NCI-H146 treated with DMSO at 0.1 percent for 48 hours (cell line): ENCODE data around the gene RSAD2.
A peak's percentile ranks its signal among the peaks of the same experiment; 100 is the strongest.
"Not testable (repeated sequence)": the region's sequence is repeated elsewhere in the genome, so short reads cannot be mapped to it uniquely, and the experiment has no call there.

Source experiments
- DNase-seq: peaks from one replicate; lab custom pipeline; 2025; ENCODE audit not compliant: unreplicated experiment; lab: John Stamatoyannopoulos, UW

RSAD2 gene

GRCh38 chr2:6923319-6923718, 45.7 kb downstream of the RSAD2 start:
- DNase-seq = no peak

GRCh38 chr2:6924101-6924923, 46.7 kb downstream of the RSAD2 start:
- no peak for DNase-seq

GRCh38 chr2:6924924-6925409, 47.4 kb downstream of the RSAD2 start:
- no peak for DNase-seq

GRCh38 chr2:6926071-6926732, 48.6 kb downstream of the RSAD2 start:
- no peak for DNase-seq

- DNase-seq = no peak
Observed at GRCh38 chr2:6927186-6927585, 49.6 kb downstream of the RSAD2 start.

- no peak for DNase-seq
Observed at GRCh38 chr2:6927753-6928152, 50.2 kb downstream of the RSAD2 start.

- DNase-seq = no peak
Observed at GRCh38 chr2:6928452-6928851, 50.9 kb downstream of the RSAD2 start.

- no peak for DNase-seq
Observed at GRCh38 chr2:6929196-6929819, 51.7 kb downstream of the RSAD2 start.

GRCh38 chr2:6930923-6931647, 53.5 kb downstream of the RSAD2 start:
- no peak for DNase-seq

GRCh38 chr2:6931753-6932152, 54.2 kb downstream of the RSAD2 start:
- DNase-seq = no peak

- DNase-seq = no peak
Observed at GRCh38 chr2:6932206-6932605, 54.6 kb downstream of the RSAD2 start.

GRCh38 chr2:6932828-6933227, 55.3 kb downstream of the RSAD2 start:
- no peak for DNase-seq

- DNase-seq = no peak
Observed at GRCh38 chr2:6933911-6934310, 56.3 kb downstream of the RSAD2 start.

- DNase-seq = no peak
Observed at GRCh38 chr2:6934345-6934744, 56.8 kb downstream of the RSAD2 start.

- DNase-seq = no peak
Observed at GRCh38 chr2:6934758-6935651, 57.4 kb downstream of the RSAD2 start.

GRCh38 chr2:6935652-6936020, 58.1 kb downstream of the RSAD2 start:
- DNase-seq = not testable (repeated sequence)

- DNase-seq = no peak
Observed at GRCh38 chr2:6937157-6937556, 59.6 kb downstream of the RSAD2 start.

GRCh38 chr2:6937582-6937981, 60.0 kb downstream of the RSAD2 start:
- DNase-seq = no peak

- no peak for DNase-seq
Observed at GRCh38 chr2:6939071-6939470, 61.5 kb downstream of the RSAD2 start.

- peak; percentile 18 for DNase-seq
Observed at GRCh38 chr2:6940820-6941219, 63.2 kb downstream of the RSAD2 start.
